Measurements from ENCODE around the gene GBP5.

DNA sequence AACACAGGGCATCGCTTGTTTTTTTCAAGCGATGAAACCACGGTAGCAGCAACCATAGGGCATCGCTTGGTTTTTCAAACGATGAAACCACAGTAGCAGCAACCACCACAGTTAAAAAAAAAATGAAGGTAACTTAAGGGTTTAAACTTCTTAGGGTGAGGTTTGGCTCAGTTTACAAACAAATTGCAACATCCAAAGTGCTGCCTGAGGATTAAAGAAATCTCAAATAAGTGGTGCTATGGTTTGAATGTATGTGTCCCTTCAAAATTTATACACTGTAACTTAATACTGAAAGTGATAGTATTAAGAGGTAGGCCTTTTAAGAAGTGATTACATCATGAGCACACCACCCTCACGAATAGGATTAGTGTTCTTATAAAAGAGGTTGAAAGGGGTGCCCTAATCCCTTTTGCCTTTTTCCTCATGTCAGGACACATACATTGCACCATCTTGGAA, 6.4 kb upstream of the GBP5 start:
- TF ChIP-seq, protein P1, sequence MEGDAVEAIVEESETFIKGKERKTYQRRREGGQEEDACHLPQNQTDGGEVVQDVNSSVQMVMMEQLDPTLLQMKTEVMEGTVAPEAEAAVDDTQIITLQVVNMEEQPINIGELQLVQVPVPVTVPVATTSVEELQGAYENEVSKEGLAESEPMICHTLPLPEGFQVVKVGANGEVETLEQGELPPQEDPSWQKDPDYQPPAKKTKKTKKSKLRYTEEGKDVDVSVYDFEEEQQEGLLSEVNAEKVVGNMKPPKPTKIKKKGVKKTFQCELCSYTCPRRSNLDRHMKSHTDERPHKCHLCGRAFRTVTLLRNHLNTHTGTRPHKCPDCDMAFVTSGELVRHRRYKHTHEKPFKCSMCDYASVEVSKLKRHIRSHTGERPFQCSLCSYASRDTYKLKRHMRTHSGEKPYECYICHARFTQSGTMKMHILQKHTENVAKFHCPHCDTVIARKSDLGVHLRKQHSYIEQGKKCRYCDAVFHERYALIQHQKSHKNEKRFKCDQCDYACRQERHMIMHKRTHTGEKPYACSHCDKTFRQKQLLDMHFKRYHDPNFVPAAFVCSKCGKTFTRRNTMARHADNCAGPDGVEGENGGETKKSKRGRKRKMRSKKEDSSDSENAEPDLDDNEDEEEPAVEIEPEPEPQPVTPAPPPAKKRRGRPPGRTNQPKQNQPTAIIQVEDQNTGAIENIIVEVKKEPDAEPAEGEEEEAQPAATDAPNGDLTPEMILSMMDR (IDR thresholded peaks at IDR 0.05), result no peak
- no peak for TF ChIP-seq POLR2A (IDR thresholded peaks at IDR 0.05)

Measured in breast epithelium (tissue), 3 donors.